ENCODE results near the gene NCOA3.

The NCOA3 gene

DNA sequence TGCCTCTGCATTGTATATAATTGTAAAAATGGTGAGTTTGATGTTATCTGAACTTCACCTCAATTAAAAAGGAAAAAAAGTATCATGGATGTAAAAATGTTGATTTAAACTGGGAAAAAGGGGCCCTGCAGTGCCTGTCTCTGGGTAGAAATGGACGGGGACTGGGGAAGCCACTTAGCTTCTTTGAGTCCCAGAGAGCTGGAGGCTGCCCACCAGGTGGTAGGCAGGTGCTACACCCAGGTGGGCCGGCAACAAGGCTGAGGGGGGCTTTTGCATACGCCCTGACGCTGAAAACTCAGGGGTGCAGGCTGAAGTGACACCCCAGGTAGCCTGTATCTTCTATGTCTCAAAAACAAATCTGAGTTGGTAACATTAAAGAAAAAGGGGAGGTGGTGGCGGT lies 165.4 kb downstream of the NCOA3 start:
- no peak for DNase-seq (ENCODE audit: low spot score)

- no peak for DNase-seq (ENCODE audit: low spot score)
Measured at GRCh38 chr20:47667531-47668312, 166.0 kb downstream of the NCOA3 start.

DNA sequence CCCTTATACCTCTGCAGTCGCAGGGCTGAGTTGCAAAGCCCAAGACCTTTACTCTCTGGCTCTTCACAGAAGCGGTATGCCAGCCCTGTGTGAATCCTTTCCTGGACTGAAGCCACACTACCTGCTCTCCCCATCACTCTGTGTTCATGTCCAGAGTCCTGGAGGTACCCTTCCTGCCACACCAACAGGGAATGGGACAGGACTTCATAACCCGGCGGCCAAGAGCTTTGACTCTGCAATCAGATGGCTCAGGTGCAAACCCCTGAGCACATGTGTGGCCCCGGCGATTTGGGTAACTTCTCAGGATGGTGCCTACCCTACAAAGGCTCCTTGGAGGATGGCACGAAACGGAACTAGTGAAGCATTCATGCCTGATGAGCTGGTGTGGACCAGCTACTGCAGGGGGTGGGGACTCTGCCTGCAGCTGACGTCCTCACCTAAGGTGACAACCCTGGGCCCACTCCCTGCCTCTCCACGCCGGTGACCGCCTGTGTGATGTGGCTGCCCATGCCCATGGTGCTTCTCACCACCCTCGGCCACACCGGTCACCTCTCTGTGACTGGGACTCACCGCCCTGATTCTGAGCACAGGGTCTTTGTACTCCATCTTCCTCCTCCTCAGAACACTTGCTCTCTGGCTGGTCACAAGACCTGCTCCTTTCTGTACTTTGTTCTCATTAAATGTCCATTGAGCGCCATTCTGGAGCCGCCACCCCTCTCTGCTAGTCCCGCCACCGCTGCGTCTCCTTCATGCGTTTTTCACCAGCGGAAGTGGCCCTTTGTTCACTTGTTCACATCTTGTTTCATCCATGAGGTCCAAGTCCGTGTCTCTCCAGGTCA lies 166.8 kb downstream of the NCOA3 start:
- no peak for DNase-seq (ENCODE audit: low spot score)

GRCh38 chr20:47669152-47669425 lies 167.4 kb downstream of the NCOA3 start:
- DNase-seq (ENCODE audit: low spot score): no peak

GRCh38 chr20:47669489-47669888 lies 167.8 kb downstream of the NCOA3 start:
- no peak for DNase-seq (ENCODE audit: low spot score)

DNA sequence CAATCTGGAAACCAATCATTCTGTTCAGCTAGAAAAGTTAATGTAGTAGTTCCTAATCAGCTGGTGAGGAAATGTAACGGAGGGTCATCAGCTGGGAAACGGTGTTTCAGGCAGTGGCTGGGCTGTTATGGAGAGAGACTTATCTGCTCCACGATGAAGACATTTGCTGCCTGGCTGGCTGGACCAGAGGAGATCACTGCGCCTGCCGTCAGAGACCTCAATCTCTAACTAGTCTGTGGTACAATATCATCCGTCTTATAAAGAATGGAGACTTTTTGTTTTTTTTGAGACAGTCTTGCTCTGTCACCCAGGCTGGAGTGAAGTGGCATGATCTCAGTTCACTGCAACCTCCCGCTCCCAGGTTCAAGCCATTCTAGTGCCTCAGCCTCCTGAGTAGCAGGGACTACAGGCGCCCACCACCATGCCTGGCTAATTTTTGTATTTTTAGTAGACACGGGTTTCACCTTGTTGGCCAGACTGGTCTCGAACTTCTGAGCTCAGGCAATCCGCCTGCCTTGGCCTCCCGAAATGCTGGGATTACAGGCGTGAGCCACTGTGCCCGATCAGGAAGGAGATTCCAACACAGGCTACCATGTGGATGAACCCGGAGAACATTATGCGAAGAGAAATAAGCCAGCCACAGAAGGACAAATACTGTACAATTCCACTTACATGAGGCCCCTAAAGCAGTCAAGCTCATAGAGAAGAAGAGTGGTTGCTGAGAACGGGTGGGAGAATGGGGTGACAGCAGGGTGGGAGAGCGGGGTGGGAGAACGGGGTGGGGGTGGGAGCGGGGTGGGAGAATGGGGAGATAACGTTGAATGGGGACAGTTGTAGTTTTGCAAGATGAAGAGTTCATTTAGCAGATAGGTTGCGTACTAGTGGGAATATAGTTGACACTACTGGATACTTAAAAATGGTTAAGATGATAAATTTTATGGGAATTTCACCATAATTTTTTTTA lies 168.5 kb downstream of the NCOA3 start:
- no peak for DNase-seq (ENCODE audit: low spot score)

DNA sequence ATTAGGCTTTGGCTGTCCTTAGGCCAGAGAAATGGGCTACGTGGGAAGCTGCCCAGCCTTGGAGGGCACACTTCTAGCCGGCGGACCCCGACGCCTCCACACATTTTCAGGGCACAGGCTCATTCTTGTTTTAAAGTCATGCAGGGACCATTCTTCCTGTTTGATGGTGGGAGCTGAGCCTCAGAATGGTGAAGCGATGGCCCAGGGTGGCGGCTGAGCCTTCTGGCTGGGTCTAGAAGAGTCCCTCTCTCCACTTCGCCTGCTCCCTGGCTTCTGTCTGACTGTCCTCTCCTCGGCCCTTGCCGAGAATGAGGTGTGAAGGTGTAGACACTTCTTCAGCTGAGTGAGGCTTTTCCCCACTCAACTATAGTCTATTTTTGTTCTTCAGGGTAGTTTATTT lies 169.2 kb downstream of the NCOA3 start:
- no peak for DNase-seq (ENCODE audit: low spot score)

DNA sequence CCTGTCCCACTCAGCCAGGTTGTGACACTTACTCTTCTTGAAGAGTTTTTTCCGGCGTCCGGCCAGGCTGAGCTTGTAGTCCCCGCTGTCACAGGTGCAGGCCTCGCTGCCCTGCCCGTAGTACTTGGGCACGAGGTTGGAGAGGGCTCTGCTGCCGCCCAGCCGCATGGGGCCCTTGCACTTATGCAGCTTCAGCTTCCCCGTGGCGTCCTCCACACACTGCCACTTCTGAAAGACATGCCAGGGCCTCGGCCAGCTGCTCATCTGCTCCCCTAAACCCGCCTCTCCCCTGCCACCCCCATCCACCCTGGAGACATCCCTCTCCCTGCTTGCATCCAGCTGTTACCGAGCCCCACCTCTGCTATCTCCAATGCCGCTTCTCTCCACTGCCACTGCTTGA lies 170.5 kb downstream of the NCOA3 start:
- DNase-seq (ENCODE audit: low spot score): no peak

- no peak for DNase-seq (ENCODE audit: low spot score)
Measured at GRCh38 chr20:47672886-47673670, 171.4 kb downstream of the NCOA3 start.

- DNase-seq (ENCODE audit: low spot score): no peak
Measured at GRCh38 chr20:47673671-47673955, 171.9 kb downstream of the NCOA3 start.

DNA sequence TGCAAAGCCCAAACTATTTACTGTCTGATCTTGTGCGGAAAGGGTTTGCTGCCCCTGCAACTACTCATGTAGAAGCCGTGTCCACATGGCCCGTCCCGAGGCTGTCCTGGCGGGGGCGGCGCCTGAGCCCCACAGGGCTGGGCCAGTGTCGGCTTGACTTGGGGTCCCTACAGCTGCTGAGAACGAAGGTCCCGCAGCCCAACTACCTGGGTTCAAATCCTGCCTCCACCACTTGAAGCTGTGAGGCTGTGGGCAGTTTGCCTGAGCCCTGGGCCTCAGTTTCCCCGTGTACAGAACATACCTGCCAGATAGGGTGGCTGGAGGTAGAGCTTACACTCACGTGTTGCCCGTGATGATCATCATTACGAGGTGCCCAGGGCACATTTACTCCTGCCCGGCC lies 172.5 kb downstream of the NCOA3 start:
- DNase-seq (ENCODE audit: low spot score): no peak

DNA sequence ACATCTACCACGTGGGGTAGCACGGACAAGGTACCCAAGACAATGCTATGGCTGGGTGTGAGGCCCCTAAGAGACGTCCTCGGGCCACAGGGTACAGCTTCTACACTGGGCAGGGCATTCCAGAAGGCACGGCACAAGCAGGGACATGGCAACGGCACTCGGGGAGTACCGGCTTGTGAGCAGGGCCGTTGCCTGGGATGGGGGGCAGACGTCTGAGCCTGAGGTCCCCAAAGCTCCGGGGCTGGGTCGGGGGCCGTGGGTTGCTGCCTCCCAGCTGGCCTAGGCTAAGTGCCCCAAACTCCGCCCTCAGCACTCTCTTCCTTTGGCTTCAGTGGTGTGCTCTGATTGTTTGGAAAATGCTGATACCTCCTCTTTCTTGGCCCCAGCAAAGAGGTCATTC lies 173.0 kb downstream of the NCOA3 start:
- no peak for DNase-seq (ENCODE audit: low spot score)

GRCh38 chr20:47675190-47676142 lies 173.8 kb downstream of the NCOA3 start:
- no peak for DNase-seq (ENCODE audit: low spot score)

GRCh38 chr20:47676219-47676721 lies 174.6 kb downstream of the NCOA3 start:
- no peak for DNase-seq (ENCODE audit: low spot score)

GRCh38 chr20:47676912-47677634 lies 175.4 kb downstream of the NCOA3 start:
- DNase-seq (ENCODE audit: low spot score): no peak

DNA sequence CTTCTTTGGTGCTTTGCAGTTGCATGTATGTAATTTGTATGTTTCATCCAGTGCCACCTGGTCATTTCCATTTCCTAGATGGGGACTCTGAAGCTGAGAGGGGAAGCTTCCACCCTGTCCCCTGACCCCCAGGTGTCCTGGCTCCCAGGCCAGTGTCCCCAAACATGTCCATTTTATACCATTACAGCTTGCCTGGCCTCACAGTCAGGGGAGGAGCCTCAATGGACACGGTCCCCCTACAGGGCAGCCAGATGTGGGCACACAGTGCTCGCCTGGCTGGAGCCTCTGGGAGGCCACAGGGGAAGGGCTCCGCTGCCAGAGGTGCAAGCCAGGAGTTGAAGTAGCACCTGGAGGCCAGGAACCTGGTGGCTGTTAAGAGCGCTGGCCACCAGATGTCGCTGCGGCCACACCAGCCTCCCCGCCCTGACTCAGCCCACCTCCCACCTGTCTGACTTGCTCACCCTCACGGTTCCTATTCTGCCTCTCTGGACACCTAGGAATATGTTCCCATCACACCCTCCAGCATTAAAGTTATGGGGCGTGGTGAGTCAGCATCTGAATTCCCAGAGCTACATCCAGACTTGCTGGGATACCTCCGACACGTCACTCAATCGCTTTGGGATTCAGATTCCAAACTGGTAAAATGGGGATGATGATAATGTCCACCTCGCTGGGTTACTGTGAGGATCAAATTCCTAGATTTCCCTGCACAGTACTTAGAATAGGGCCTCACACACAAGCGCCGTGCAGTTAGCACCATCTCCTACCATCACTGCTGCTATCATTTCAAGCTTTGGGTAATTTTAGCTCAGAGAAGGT lies 176.2 kb downstream of the NCOA3 start:
- peak; percentile 84 for DNase-seq (ENCODE audit: low spot score)

GRCh38 chr20:47678536-47678935 lies 176.8 kb downstream of the NCOA3 start:
- DNase-seq (ENCODE audit: low spot score): no peak

DNA sequence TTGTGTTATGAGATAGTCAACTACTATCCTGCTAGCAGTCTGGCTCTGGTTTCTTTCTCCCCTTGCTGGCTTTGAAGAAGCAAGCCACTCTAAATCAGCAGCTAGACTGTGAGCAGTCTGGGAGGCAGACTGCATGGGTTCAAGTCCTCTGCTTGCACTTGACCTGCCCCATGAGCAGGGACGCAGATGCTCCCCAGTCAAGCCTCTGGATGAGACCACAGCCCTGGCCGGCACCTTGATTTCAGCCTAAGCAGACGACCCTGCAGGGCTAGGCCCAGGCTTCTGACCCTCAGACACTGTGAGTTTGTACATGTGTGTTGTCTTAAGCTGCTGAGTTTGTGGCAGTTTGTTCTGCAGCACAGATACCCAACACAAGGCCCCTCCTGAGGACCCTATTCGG lies 177.8 kb downstream of the NCOA3 start:
- DNase-seq (ENCODE audit: low spot score): no peak

Measured in D341Med (cell line).